ENCODE results near the gene PHLDA3. TPM values are rescaled to one million over a fixed set of nuclear protein-coding genes. Genes with fewer than 3 reads are reported as not detected.

PHLDA3 gene
- total and polyA plus RNA-seq, 2 donors from 2014 or later, result 25.6 to 27.3 TPM

DNA sequence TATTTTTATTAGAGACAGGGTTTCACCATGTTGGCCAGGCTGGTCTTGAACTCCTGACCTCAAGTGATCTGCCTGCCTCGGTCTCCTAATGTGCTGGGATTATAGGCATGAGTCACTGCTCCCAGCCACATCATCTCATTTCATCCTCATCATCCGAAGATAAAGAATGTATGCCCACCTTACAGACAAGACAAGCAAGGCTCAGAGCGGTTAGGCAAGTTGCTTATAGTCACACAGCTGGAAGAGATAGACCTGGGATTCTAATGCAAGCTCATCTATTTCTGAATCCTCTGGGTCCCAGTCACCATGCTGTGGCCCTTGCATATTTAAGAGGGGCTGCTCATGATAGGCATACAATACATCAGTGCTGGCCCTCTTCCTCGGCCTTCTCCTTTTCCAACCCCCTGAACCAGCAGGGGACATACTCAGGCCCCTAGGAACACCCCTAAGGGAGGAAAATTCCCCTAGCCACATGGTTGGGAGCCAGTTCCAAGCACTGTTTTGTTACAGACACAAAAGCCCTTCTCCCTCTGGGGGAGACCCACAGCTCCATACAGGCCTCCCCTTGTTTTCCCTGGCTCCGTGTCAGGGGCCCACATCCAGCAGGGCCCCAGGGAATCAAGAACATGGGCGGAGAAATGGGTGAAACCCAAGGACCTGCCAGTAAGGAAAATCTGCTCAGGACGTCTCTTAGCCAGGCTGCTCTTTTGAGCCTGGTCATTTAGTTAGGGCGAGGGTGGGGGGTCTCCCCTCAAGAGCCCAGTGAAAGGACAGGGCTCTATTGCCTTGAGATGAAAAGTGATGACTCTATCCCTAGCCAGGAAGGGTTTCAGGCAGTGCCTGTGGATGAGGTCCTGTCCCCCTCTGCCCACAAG lies 31.0 kb upstream of the PHLDA3 start:
- FAIRE-seq (no peak), DNase-seq (no peak)
- H3K9me3 ChIP-seq (ENCODE audit: control insufficient read depth in 2 of 3, insufficient read depth in 1 of 3, low read length in 3 of 3), result no peaks in the 10 kb centered on the region
- no peaks in the 10 kb centered on the region for H3K27me3 ChIP-seq (ENCODE audit: control insufficient read depth, insufficient read depth, low read length)
- H3K9ac ChIP-seq (ENCODE audit: low read length in 3 of 3), result peak overlapping the region in 1 of 3 donors; percentile 51
- peak overlapping the region in 1 of 3 donors; percentile 15 for H3K4me3 ChIP-seq (ENCODE audit: low read length in 3 of 3)
- H3K4me1 ChIP-seq (ENCODE audit: control insufficient read depth in 2 of 3, insufficient read depth in 2 of 3, low read depth in 1 of 3, low read length in 3 of 3), result peaks cover 22 to 40% (median 30%) of the 10 kb centered on the region in 3 donors
- H3K27ac ChIP-seq (ENCODE audit: low read depth in 2 of 2, low read length in 2 of 2), result peak overlapping the region; percentile 69 to 82
- TF ChIP-seq, protein P1, sequence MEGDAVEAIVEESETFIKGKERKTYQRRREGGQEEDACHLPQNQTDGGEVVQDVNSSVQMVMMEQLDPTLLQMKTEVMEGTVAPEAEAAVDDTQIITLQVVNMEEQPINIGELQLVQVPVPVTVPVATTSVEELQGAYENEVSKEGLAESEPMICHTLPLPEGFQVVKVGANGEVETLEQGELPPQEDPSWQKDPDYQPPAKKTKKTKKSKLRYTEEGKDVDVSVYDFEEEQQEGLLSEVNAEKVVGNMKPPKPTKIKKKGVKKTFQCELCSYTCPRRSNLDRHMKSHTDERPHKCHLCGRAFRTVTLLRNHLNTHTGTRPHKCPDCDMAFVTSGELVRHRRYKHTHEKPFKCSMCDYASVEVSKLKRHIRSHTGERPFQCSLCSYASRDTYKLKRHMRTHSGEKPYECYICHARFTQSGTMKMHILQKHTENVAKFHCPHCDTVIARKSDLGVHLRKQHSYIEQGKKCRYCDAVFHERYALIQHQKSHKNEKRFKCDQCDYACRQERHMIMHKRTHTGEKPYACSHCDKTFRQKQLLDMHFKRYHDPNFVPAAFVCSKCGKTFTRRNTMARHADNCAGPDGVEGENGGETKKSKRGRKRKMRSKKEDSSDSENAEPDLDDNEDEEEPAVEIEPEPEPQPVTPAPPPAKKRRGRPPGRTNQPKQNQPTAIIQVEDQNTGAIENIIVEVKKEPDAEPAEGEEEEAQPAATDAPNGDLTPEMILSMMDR (IDR thresholded peaks at IDR 0.05; ENCODE audit: borderline replicate concordance, extremely low read depth, insufficient read depth), result no peak
- intact Hi-C loops (cut with DNase I), result no loop called here
- H3K36me3 ChIP-seq (ENCODE audit: control insufficient read depth in 2 of 3, insufficient read depth in 3 of 3, low read length in 3 of 3), result peaks cover 0 to 5% (median 4%) of the 10 kb centered on the region in 3 donors

DNA sequence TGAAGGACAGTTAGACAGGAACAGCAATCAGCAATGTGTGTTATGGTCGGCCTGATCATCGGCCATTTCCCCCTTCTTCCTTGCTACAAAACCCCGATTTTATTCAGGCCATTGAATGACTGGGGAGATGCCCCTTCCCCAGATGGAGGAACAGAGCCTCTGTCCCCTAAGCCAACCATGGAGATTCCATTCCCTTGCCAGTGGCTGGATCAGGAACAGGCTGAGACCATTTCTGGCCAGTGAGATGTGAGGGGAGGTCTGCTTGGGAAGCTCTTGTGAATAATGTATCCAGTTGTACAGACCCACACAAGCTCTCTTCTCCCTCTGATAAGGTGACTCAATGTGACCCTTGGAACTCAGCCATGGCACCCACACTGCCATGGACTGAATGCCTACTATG lies 30.2 kb upstream of the PHLDA3 start:
- no peak for FAIRE-seq
- peak overlapping the region; percentile 18 to 55 for H3K27ac ChIP-seq (ENCODE audit: low read depth in 2 of 2, low read length in 2 of 2)

DNA sequence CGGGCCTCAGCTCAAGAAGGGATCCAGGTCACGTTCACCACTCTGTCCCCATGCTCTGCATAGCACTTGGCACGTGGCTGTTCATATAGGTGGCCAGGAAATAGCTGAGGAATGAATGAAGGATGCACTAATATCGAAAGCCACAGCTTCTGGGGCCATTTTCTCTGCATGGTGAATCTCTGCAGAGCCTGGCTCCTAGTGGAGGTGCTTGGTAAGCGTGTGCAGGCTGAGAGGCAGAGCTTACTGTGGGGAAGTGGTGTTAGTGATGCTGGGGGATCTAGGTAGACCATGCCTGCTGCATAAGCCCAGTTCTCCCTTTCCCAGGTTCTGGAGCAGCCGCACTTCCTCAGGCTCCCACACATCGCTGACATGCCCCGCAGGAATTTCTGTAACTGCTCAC lies 29.6 kb upstream of the PHLDA3 start:
- no peak overlapping the region for H3K9ac ChIP-seq (ENCODE audit: low read length in 3 of 3)
- peaks cover 0 to 11% (median 4%) of the 10 kb centered on the region in 3 donors for H3K36me3 ChIP-seq (ENCODE audit: control insufficient read depth in 2 of 3, insufficient read depth in 3 of 3, low read length in 3 of 3)
- H3K4me3 ChIP-seq (ENCODE audit: low read length in 3 of 3), result no peak overlapping the region
- H3K4me1 ChIP-seq (ENCODE audit: control insufficient read depth in 2 of 3, insufficient read depth in 2 of 3, low read depth in 1 of 3, low read length in 3 of 3), result peaks cover 23 to 47% (median 25%) of the 10 kb centered on the region in 3 donors
- H3K27ac ChIP-seq (ENCODE audit: low read depth in 2 of 2, low read length in 2 of 2), result peak overlapping the region in 1 of 2 donors; percentile 55
- no peaks in the 10 kb centered on the region for H3K9me3 ChIP-seq (ENCODE audit: control insufficient read depth in 2 of 3, insufficient read depth in 1 of 3, low read length in 3 of 3)
- TF ChIP-seq, protein P1 (IDR thresholded peaks at IDR 0.05; ENCODE audit: borderline replicate concordance, extremely low read depth, insufficient read depth), result no peak
- DNase-seq, result no peak
- FAIRE-seq, result no peak
- intact Hi-C loops (cut with DNase I), result no loop called here
- no peaks in the 10 kb centered on the region for H3K27me3 ChIP-seq (ENCODE audit: control insufficient read depth, insufficient read depth, low read length)

More for the DNA sequence above, 30.2 kb upstream of the PHLDA3 start:
- intact Hi-C loops (cut with DNase I), result no loop called here
- Histone ChIP-seq H3K4me1 (ENCODE audit: control insufficient read depth in 2 of 3, insufficient read depth in 2 of 3, low read depth in 1 of 3, low read length in 3 of 3) (peaks cover 22 to 43% (median 28%) of the 10 kb centered on the region in 3 donors), H3K9me3 (ENCODE audit: control insufficient read depth in 2 of 3, insufficient read depth in 1 of 3, low read length in 3 of 3) (no peaks in the 10 kb centered on the region), H3K4me3 (ENCODE audit: low read length in 3 of 3) (no peak overlapping the region), H3K27me3 (ENCODE audit: control insufficient read depth, insufficient read depth, low read length) (no peaks in the 10 kb centered on the region), H3K9ac (ENCODE audit: low read length in 3 of 3) (no peak overlapping the region), H3K36me3 (ENCODE audit: control insufficient read depth in 2 of 3, insufficient read depth in 3 of 3, low read length in 3 of 3) (peaks cover 0 to 11% (median 4%) of the 10 kb centered on the region in 3 donors)
- TF ChIP-seq, protein P1 (IDR thresholded peaks at IDR 0.05; ENCODE audit: borderline replicate concordance, extremely low read depth, insufficient read depth), result no peak
- DNase-seq, result no peak
